Iris pigment epithelial cell (primary cell): Measurements from ENCODE around the gene ALX4.

Experiments
- DNase-seq: peaks from one replicate; pipeline ENCODE4 v3.0.0-alpha.2; 2011; ENCODE audit warnings: low read depth

The ALX4 gene

DNA sequence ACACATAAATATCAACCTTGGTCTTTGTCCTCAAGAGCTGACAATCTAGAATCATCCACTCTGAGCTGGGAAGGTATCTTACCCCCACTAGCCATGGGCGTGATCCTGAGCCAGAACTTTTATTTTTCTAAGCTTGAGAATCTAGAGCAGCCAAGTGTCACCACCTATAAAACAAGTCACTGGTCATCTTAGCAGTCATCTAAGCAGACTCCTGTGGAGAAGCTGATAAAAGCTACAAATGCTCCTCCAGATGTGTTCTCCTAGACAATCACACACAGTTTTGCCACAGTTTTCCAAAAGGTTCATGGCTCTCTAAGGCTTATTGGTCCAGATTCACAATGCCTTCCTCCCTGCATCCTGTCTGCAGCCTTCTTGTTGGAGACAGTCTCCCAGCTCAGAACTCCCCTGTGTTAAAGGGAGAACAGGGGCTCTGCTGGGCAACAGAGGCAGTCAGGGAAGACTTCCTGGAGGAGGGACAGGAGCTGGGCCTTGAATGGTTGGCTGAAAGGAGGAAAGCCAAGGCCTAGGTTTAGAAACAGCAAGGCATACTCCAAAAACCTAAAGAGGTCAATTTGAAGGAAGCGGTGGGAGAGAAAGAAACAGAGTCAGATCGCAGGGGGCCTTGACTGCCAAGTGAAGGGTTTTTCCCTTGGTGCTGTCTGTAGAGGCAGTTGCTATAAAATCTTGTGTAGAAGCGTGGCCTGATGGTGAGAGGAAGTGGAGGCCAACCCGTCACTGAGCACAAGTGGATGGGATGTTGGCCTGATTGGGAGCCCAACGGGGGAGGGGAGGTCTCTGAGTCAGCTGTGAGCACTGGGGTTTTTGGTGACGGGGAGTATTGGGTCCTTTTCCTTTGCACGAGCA is 42.0 kb downstream of the ALX4 start:
- no peak for DNase-seq

- no peak for DNase-seq
Observed at GRCh38 chr11:44267006-44267749, 42.8 kb downstream of the ALX4 start.

DNA sequence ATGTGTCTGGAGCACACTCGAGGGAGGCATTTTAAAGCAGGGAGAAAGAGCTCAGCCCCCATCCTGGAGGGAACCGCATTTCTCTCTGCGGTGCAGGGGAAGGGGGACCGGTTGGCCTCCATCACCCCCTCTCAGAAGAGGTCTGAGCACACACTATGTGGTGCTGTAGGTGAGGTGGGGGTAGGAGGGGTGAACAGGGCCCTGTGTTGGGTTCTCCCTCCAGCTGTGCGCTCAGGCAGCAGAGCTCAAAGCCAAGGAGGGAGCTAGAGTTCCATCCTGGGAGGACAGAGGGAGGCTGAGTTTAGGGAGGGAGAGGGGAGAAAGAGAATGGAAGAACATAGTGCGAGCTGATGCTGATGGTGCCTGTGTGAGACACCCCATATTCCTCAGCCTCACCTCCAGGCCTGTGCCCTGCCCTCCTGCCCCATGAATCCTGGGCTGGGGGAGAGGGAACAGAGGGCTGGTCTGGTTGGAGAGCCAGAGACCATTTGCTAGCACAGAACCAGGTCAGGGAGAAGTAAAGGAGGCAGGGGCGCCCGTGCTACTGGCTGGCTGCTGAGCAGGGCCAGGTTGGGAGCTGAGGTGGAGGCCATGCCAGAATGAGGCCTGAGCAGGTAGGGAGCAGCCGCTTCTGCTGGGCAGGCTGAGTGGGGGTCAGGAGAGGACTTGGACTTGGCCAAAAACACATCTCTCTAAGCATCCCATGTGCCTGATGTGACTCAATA is 43.7 kb downstream of the ALX4 start:
- DNase-seq: no peak

DNA sequence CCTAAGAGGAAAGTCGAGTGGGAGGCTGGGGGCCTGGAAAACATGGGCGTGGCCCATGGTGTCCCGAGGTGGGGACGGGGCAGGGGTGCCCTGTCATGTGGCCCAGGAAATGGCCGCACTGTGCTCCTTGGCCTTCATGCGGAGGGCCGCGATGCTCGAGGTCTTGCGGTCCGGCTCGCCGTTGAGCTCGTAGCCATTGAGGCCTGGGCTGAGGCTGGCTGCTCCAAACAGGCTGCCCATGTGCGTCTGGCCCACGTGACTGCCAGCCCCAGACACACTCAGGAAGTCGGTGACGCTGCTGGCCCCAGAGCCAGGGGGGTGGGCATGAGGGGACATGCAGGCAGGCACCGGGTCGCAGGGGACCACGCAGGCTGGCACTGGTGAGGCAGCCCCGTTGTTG is 45.2 kb downstream of the ALX4 start:
- no peak for DNase-seq

DNA sequence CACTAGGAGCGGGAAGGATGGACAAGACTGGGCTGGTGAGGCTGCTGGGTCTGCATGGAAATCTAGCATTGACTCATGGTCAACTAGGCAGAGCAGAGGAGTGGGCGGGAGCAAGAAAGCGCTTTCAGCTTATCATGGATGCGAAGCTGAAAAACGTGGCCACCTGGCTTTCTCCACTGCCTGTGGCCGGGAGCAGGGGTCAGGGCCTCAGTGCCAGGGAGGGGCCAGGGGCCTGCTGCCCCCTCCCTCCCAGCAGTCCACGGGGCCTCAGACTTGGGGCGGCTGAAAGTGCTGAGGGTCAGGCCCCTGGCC is 45.5 kb downstream of the ALX4 start:
- DNase-seq: no peak

GRCh38 chr11:44263738-44264437 is 46.1 kb downstream of the ALX4 start:
- no peak for DNase-seq

GRCh38 chr11:44261800-44262591 is 47.9 kb downstream of the ALX4 start:
- DNase-seq: no peak

GRCh38 chr11:44260081-44260480 is 49.9 kb downstream of the ALX4 start:
- no peak for DNase-seq

GRCh38 chr11:44258839-44259420 is 51.0 kb downstream of the ALX4 start:
- no peak for DNase-seq

- DNase-seq: peak; percentile 43
Observed at GRCh38 chr11:44258190-44258489, 51.8 kb downstream of the ALX4 start.

DNA sequence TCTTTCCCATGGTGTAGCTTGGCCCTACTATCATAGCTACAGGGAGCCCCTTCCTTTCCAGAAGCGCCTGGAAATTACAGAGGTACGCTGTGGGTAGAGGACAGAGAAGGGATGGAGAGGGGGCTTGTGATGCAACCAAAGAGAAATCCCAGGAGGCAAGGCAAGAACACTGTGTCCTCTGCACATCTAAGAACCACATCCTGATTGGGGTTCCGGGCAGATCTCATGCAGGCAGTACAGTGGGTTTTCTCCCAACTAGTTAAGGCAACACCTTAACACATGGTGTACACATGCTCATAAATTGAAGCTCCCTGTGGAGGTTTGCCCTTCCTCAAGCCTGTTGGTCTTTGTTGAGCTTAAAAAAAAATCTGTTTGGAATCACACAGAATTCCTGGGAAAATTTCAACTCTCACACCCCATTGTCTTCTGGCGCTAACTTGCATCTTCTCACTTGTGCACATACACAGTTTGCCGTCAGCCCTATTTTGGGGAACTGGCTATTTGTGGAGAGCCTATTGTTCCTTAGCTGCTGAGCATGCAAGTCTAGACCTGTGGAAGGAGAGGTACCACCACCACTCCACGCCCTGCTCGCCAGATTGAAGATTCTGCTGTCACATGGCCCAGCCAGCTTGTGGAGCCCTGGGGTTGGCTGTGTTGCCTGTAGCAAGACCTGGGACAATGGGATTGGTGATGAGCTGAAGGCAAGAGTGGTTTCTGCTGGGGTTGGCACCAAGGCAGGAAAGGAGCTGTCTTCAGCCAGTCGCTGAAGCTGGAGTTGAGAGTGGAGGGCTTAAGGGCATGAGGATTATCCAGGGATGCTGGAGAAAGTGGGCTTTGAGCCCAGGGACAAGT is 52.4 kb downstream of the ALX4 start:
- DNase-seq: no peak

- no peak for DNase-seq
Observed at GRCh38 chr11:44256673-44257291, 53.2 kb downstream of the ALX4 start.

- no peak for DNase-seq
Observed at GRCh38 chr11:44255406-44256071, 54.4 kb downstream of the ALX4 start.

GRCh38 chr11:44252999-44253602 is 56.8 kb downstream of the ALX4 start:
- no peak for DNase-seq

DNA sequence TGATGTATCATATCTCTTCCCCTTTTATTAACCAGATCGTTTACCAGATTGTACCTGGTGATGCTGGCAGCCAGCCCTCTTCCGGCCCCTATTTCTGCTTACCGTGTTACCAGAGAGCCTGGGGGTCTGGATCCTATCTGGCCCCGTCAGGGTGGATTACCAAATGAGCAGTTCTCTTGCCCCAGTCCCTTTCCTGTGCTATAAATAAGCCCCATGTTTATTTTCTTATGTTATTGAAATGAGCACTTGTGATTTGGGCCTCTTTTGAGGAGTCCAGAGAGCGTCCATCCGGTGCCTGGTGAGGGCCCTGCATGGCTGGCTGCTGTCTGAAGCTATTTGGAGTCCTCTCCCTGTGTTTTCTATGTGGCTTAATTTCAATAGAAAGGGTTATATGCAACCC is 59.5 kb downstream of the ALX4 start:
- DNase-seq: no peak

GRCh38 chr11:44248109-44248508 is 61.8 kb downstream of the ALX4 start:
- no peak for DNase-seq

DNA sequence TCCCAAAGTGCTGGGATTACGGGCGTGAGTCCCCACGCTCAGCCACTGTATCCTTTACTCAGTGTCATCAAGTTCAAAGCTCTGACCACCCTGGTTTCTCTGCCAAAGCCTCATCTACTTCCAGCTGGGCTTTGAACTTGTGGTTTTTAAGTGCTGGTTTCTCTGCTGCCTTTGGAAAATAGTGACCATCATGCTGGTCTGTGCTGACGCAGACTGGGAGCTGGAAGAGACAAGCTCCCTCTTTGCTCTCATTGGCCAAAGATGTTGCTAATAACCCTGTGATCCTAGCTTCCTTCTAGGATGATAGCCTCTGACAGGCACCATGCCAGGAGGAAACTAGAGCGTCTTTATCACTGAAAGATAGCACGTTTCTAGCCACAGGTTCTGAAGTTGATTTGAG is 62.4 kb downstream of the ALX4 start:
- DNase-seq: no peak

- DNase-seq: no peak
Observed at GRCh38 chr11:44246726-44247125, 63.2 kb downstream of the ALX4 start.
